WTC11 (cell line): ENCODE measurements around the gene TMEM151B. TPM values are rescaled to one million over a fixed set of nuclear protein-coding genes. Genes with fewer than 3 reads are reported as not detected.

ENCODE experiments used
- ATAC-seq: fragments of 200-7000 bp; cut with Tn5 transposase; 2 replicates; pipeline ENCODE4 v1.10.0; 2021; ENCODE audit warnings: mild to moderate bottlenecking, moderate library complexity
- CTCF ChIA-PET: fragments of 300-600 bp; sonication (Branson Sonifier 250); formaldehyde crosslinking; loops from one replicate; lab custom pipeline; 2021; ENCODE audit warnings: antibody characterized with exemption; lab: Charles Lee
- POLR2A ChIA-PET: fragments of 350-600 bp; sonication (Branson Sonifier 250); formaldehyde crosslinking; loops from one replicate; lab custom pipeline; 2021; ENCODE audit warnings: antibody characterized with exemption; lab: Charles Lee
- DNase-seq: peaks from one replicate; pipeline ENCODE4 v3.0.0; 2021; ENCODE audit warnings: low spot score
- H3K27ac Mint-ChIP-seq: 2 replicates; pipeline ENCODE4 v1.8.0; 2021; ENCODE audit warnings: mixed read lengths
- H3K27me3 Mint-ChIP-seq: 2 replicates; pipeline ENCODE4 v1.8.0; 2021; ENCODE audit warnings: low read depth, mild to moderate bottlenecking, moderate library complexity, mixed read lengths
- H3K36me3 Mint-ChIP-seq: 2 replicates; pipeline ENCODE4 v1.8.0; 2021; ENCODE audit warnings: mixed read lengths
- H3K4me1 Mint-ChIP-seq: 2 replicates; pipeline ENCODE4 v1.8.0; 2022; ENCODE audit warnings: mixed read lengths
- H3K4me3 Mint-ChIP-seq: 2 replicates; pipeline ENCODE4 v1.8.0; 2021; ENCODE audit warnings: mild to moderate bottlenecking, moderate library complexity, mixed read lengths
- H3K9me3 Mint-ChIP-seq: 2 replicates; pipeline ENCODE4 v1.8.0; 2021; ENCODE audit warnings: mixed read lengths
- AR ChIP-seq: fragments of 250-450 bp; sonication (Bioruptor Pico); IDR thresholded peaks from 2 replicates; pipeline ENCODE4 v1.9.0; 2021; ENCODE audit warnings: mild to moderate bottlenecking
- ATF2 ChIP-seq: sonication (generic); formaldehyde crosslinking; IDR thresholded peaks from 2 replicates; pipeline ENCODE4 v1.8.1; 2022; ENCODE audit warnings: low read depth, missing genetic modification reagents, borderline replicate concordance
- CDX4 ChIP-seq: fragments of 250-450 bp; sonication (Bioruptor Pico); IDR thresholded peaks from 2 replicates; pipeline ENCODE4 v1.9.0; 2021; ENCODE audit warnings: moderate library complexity, mild to moderate bottlenecking, inconsistent platforms, borderline replicate concordance
- CTCF ChIP-seq: fragments of 200-600 bp; IDR thresholded peaks from 2 replicates; pipeline ENCODE4 v1.8.0; 2022; ENCODE audit warnings: antibody characterized with exemption
- E2F5 ChIP-seq: sonication (generic); formaldehyde crosslinking; IDR thresholded peaks from 2 replicates; pipeline ENCODE4 v1.8.1; 2022; ENCODE audit warnings: mild to moderate bottlenecking, moderate library complexity, missing genetic modification reagents
- NR2C2 ChIP-seq: sonication (generic); formaldehyde crosslinking; IDR thresholded peaks from 2 replicates; pipeline ENCODE4 v1.8.0; 2022; ENCODE audit warnings: mild to moderate bottlenecking, missing genetic modification reagents
- NR3C1 ChIP-seq: sonication (generic); formaldehyde crosslinking; conservative IDR thresholded peaks from 2 replicates; pipeline ENCODE4 v1.8.1; 2023; ENCODE audit warnings: low read depth, mild to moderate bottlenecking, missing genetic modification reagents
- OVOL2 ChIP-seq: fragments of 250-450 bp; sonication (Bioruptor Pico); IDR thresholded peaks from 2 replicates; pipeline ENCODE4 v1.9.0; 2021; ENCODE audit warnings: mild to moderate bottlenecking, borderline replicate concordance
- SMAD3 ChIP-seq: sonication (generic); formaldehyde crosslinking; IDR thresholded peaks from 2 replicates; pipeline ENCODE4 v1.8.0; 2022; ENCODE audit warnings: missing genetic modification reagents, mild to moderate bottlenecking, borderline replicate concordance
- SP1 ChIP-seq: sonication (generic); formaldehyde crosslinking; conservative IDR thresholded peaks from 2 replicates; pipeline ENCODE4 v1.8.1; 2022; ENCODE audit warnings: missing genetic modification reagents
- STAT6 ChIP-seq: sonication (generic); formaldehyde crosslinking; conservative IDR thresholded peaks from 2 replicates; pipeline ENCODE4 v1.8.1; 2023; ENCODE audit warnings: mild to moderate bottlenecking, low read depth, missing genetic modification reagents, moderate library complexity
- TCF7 ChIP-seq: sonication (generic); formaldehyde crosslinking; IDR thresholded peaks from 2 replicates; pipeline ENCODE4 v1.8.0; 2022; ENCODE audit warnings: mild to moderate bottlenecking, low read depth, missing genetic modification reagents, moderate library complexity
- TEAD4 ChIP-seq: sonication (generic); formaldehyde crosslinking; IDR thresholded peaks from 2 replicates; pipeline ENCODE4 v1.8.0; 2022; ENCODE audit warnings: mild to moderate bottlenecking, missing genetic modification reagents
- ZMAT4 ChIP-seq: fragments of 250-450 bp; sonication (Bioruptor Pico); IDR thresholded peaks from 2 replicates; pipeline ENCODE4 v1.9.0; 2021; ENCODE audit warnings: mild to moderate bottlenecking
- ZNF281 ChIP-seq: sonication (generic); formaldehyde crosslinking; IDR thresholded peaks from 2 replicates; pipeline ENCODE4 v1.8.0; 2023; ENCODE audit warnings: mild to moderate bottlenecking, missing genetic modification reagents
- ZNF396 ChIP-seq: fragments of 250-450 bp; sonication (Bioruptor Pico); IDR thresholded peaks from 2 replicates; pipeline ENCODE4 v1.8.0; 2021; ENCODE audit warnings: mild to moderate bottlenecking, moderate library complexity, borderline replicate concordance
- ZNF416 ChIP-seq: fragments of 250-450 bp; sonication (Bioruptor Pico); IDR thresholded peaks from 2 replicates; pipeline ENCODE4 v1.9.0; 2021; ENCODE audit warnings: mild to moderate bottlenecking, inconsistent platforms
- total RNA-seq: library from RNA; stranded (reverse); gene quantifications from 3 replicates; pipeline ENCODE4 v1.2.3, GENCODE V29; 2021

The TMEM151B gene
- total RNA-seq, 1 experiment from 2014 or later = 5.5 TPM

GRCh38 chr6:44273617-44274016 lies 3.4 kb downstream of the TMEM151B start:
- POLR2A ChIA-PET = interaction anchor here (0.7 to 1.2 kb wide), 2 partner anchors 15 to 39 kb away, joined by 3 read pairs; no protein-coding TSS in a partner anchor
- CTCF ChIA-PET = interaction anchor here (0.5 to 3.0 kb wide), 2 partner anchors 15 to 25 kb away, joined by 3 to 18 read pairs; no protein-coding TSS in a partner anchor
- no peak overlapping the region for H3K4me3 Mint-ChIP-seq
- TF ChIP-seq ZNF281 (CRISPR knock-in tag) (no peak), NR3C1 (no peak), ATF2 (CRISPR knock-in tag) (no peak), NR2C2 (no peak), CDX4 (CRISPR knock-in tag) (no peak), OVOL2 (CRISPR knock-in tag) (no peak), ZNF416 (CRISPR knock-in tag) (no peak), TEAD4 (CRISPR knock-in tag) (no peak), ZNF396 (CRISPR knock-in tag) (no peak), SP1 (CRISPR knock-in tag) (no peak)
- H3K4me1 Mint-ChIP-seq = peaks cover 28% of the 10 kb centered on the region
- no peaks in the 10 kb centered on the region for H3K9me3 Mint-ChIP-seq
- H3K27ac Mint-ChIP-seq = no peak overlapping the region
- ATAC-seq (no peak), DNase-seq (no peak)
- H3K27me3 Mint-ChIP-seq = peaks cover 40% of the 10 kb centered on the region
- H3K36me3 Mint-ChIP-seq = no peaks in the 10 kb centered on the region

- POLR2A ChIA-PET = interaction anchor here (0.9 kb wide), 1 partner anchor 21 kb away, joined by 3 read pairs; no protein-coding TSS in a partner anchor
- H3K9me3 Mint-ChIP-seq = no peaks in the 10 kb centered on the region
- no peak overlapping the region for H3K27ac Mint-ChIP-seq
- TF ChIP-seq STAT6 (CRISPR knock-in tag) = no peak
- TF ChIP-seq NR2C2 = no peak
- TF ChIP-seq CTCF = no peak
- TF ChIP-seq AR (CRISPR knock-in tag) = no peak
- TF ChIP-seq TCF7 = no peak
- no peak for TF ChIP-seq E2F5
- no peak for TF ChIP-seq ZMAT4 (CRISPR knock-in tag)
- no peak for TF ChIP-seq SMAD3 (CRISPR knock-in tag)
- TF ChIP-seq ZNF281 (CRISPR knock-in tag) = no peak
Observed at GRCh38 chr6:44275271-44275748, 5.1 kb downstream of the TMEM151B start.

More at GRCh38 chr6:44275271-44275748, 5.1 kb downstream of the TMEM151B start:
- DNase-seq (no peak), ATAC-seq (no peak)
- Mint-ChIP-seq H3K4me3 (no peak overlapping the region), H3K36me3 (no peaks in the 10 kb centered on the region), H3K4me1 (peaks cover 16% of the 10 kb centered on the region), H3K27me3 (peaks cover 24% of the 10 kb centered on the region)
- CTCF ChIA-PET = interaction anchor here (0.7 to 3.8 kb wide), 8 partner anchors 11 to 196 kb away, joined by 3 to 23 read pairs (median 4); partner anchors contain the start of gene AARS2
